Fibroblast of lung (primary cell): ENCODE data around the gene LENG9.
"Not testable (repeated sequence)": the region's sequence is repeated elsewhere in the genome, so short reads cannot be mapped to it uniquely, and the experiment has no call there.

ENCODE experiments used
- EZH2 ChIP-seq: IDR thresholded peaks from 2 replicates; pipeline ENCODE4 v1.5.1; 2012; ENCODE audit warnings: low read length, control low read depth, mild to moderate bottlenecking; ENCODE audit errors: missing control alignments
- TF ChIP-seq, protein P1 (sequence below), 2 donors: IDR thresholded peaks in 1 of 2; conservative IDR thresholded peaks in 1 of 2; 1 replicate in 1 of 2; 2 replicates in 1 of 2; pipeline ENCODE4 v1.5.1; 2011 to 2012; ENCODE audit warnings: low read length in 2 of 2, control low read depth in 1 of 2, inconsistent platforms in 1 of 2, low read depth in 1 of 2, mild to moderate bottlenecking in 1 of 2

DNA sequence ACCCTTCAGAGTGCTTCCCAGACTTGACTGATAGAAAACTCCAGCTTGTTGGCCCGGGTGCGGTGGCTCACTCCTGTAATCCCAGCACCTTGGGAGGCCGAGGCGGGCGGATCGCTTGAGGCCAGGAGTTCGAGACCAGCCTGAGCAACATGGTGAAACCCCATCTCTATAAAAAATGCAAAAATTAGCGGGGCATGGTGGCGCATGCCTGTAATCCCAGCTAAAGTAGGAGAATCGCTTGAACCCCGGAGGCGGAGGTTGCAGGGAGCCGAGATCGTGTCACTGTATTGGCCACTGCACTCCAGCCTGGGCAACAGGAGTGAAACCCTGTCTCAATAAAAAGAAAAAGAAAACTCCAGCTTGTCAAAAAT is 2.5 kb upstream of the LENG9 start:
- TF ChIP-seq, protein P1, sequence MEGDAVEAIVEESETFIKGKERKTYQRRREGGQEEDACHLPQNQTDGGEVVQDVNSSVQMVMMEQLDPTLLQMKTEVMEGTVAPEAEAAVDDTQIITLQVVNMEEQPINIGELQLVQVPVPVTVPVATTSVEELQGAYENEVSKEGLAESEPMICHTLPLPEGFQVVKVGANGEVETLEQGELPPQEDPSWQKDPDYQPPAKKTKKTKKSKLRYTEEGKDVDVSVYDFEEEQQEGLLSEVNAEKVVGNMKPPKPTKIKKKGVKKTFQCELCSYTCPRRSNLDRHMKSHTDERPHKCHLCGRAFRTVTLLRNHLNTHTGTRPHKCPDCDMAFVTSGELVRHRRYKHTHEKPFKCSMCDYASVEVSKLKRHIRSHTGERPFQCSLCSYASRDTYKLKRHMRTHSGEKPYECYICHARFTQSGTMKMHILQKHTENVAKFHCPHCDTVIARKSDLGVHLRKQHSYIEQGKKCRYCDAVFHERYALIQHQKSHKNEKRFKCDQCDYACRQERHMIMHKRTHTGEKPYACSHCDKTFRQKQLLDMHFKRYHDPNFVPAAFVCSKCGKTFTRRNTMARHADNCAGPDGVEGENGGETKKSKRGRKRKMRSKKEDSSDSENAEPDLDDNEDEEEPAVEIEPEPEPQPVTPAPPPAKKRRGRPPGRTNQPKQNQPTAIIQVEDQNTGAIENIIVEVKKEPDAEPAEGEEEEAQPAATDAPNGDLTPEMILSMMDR (conservative IDR thresholded peaks at IDR 0.05 in 1 of 2, IDR thresholded peaks at IDR 0.05 in 1 of 2; ENCODE audit: low read depth in 1 of 2, low read length in 2 of 2) = not testable (repeated sequence)
- not testable (repeated sequence) for TF ChIP-seq EZH2
